ENCODE measurements around the gene ARHGAP15. TPM values are rescaled to one million over a fixed set of nuclear protein-coding genes. Genes with fewer than 3 reads are reported as not detected.

The ARHGAP15 gene
- total RNA-seq, 3 donors from 2014 or later (not counting 1 experiment from before 2014, with no cell fraction given) = 148 to 168 (median 165) TPM

DNA sequence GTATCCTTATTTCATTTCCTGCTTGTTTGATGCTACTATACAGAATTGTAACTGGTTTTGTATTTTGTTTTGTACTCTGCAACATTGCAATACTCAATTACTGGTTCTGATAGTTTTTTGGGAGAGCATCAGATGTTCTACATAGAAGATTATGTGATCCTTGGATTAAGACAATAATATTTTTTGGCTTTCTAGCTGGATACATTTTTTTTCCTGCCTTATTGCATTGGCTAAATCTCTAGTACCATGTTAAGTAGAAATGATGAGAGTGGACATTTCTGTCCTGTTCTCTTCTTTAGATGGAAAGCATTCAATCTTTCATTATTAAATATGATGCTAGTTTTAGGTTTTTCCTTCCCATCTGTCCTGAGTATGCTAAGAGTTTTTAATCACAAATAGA lies 523.5 kb downstream of the ARHGAP15 start:
- H3K36me3 Mint-ChIP-seq = peaks cover 24% of the 10 kb centered on the region

DNA sequence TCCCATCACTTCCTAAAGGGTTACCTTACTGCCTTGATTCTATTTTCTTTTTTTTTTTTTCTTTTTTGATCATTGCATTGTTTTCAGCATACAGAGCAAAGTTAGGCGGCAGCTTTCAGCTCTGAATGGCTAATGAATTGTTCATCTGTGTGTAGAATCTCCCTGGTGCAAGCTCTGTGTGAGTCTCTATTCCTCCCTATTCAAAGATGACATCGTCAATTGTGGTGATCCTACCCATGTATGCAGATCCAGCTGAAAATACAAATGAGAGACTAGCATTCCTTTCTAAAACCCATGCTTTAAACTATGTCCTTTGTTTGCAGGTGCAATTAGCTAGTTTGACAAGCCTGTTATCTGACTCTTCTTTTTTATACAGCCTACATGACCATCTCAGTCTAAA lies 539.0 kb downstream of the ARHGAP15 start:
- intact Hi-C loops (cut with micrococcal nuclease) = no loop called here

More for the DNA sequence above, 523.5 kb downstream of the ARHGAP15 start:
- intact Hi-C loops (cut with micrococcal nuclease) = no loop called here
- Histone ChIP-seq H3K9me3 (ENCODE audit: control insufficient read depth, insufficient read depth, low read length) (no peaks in the 10 kb centered on the region), H3K27me3 (ENCODE audit: control insufficient read depth, insufficient read depth, low read length) (no peaks in the 10 kb centered on the region), H3K4me3 (ENCODE audit: low read length) (no peak overlapping the region), H3K36me3 (ENCODE audit: control insufficient read depth, insufficient read depth, low read length) (peaks cover 14% of the 10 kb centered on the region), H3K27ac (ENCODE audit: low read length) (no peak overlapping the region), H3K4me1 (ENCODE audit: control insufficient read depth, insufficient read depth, low read length) (no peaks in the 10 kb centered on the region)
- H3K27me3 Mint-ChIP-seq (ENCODE audit: low read depth in 2 of 2) = no peaks in the 10 kb centered on the region
- H3K4me3 Mint-ChIP-seq = no peak overlapping the region
- TF ChIP-seq, protein P1, sequence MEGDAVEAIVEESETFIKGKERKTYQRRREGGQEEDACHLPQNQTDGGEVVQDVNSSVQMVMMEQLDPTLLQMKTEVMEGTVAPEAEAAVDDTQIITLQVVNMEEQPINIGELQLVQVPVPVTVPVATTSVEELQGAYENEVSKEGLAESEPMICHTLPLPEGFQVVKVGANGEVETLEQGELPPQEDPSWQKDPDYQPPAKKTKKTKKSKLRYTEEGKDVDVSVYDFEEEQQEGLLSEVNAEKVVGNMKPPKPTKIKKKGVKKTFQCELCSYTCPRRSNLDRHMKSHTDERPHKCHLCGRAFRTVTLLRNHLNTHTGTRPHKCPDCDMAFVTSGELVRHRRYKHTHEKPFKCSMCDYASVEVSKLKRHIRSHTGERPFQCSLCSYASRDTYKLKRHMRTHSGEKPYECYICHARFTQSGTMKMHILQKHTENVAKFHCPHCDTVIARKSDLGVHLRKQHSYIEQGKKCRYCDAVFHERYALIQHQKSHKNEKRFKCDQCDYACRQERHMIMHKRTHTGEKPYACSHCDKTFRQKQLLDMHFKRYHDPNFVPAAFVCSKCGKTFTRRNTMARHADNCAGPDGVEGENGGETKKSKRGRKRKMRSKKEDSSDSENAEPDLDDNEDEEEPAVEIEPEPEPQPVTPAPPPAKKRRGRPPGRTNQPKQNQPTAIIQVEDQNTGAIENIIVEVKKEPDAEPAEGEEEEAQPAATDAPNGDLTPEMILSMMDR (IDR thresholded peaks at IDR 0.05) = no peak
- DNase-seq = no peak
- H3K4me1 Mint-ChIP-seq = peaks cover 12 to 18% of the 10 kb centered on the region in 2 donors
- ATAC-seq = no peak
- no peak overlapping the region for H3K27ac Mint-ChIP-seq
- peaks cover 2 to 8% of the 10 kb centered on the region in 2 donors for H3K9me3 Mint-ChIP-seq

DNA sequence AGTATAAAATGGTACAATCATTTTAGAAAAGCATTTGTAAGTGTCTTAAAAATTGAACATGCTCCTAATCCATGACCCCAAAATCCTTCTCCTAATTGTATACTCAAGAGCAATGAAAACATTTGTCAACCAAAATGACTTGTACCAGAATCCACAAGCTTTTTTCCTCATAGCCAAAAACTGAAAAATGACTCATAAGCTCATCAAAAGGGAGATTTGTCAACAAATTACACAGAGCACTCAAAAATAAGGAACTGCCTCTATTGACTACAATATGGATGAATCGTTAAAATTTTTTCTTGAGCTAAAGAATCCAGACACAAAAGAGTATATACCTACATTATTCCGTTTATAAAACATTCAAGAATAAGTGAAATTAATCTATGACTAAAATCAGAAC lies 544.8 kb downstream of the ARHGAP15 start:
- DNase-seq = no peak
- no CpG with 5 or more reads among the region's 2 CpGs for WGBS (ENCODE audit: insufficient coverage)
- Histone ChIP-seq H3K36me3 (ENCODE audit: control insufficient read depth, insufficient read depth, low read length) (peaks cover 2% of the 10 kb centered on the region), H3K27ac (ENCODE audit: low read length) (no peak overlapping the region), H3K4me3 (ENCODE audit: low read length) (no peak overlapping the region), H3K4me1 (ENCODE audit: control insufficient read depth, insufficient read depth, low read length) (no peaks in the 10 kb centered on the region), H3K27me3 (ENCODE audit: control insufficient read depth, insufficient read depth, low read length) (no peaks in the 10 kb centered on the region), H3K9me3 (ENCODE audit: control insufficient read depth, insufficient read depth, low read length) (no peaks in the 10 kb centered on the region)
- Mint-ChIP-seq H3K36me3 (no peaks in the 10 kb centered on the region), H3K4me1 (peaks cover 16 to 19% of the 10 kb centered on the region in 2 donors), H3K9me3 (no peaks in the 10 kb centered on the region), H3K4me3 (no peak overlapping the region), H3K27ac (no peak overlapping the region), H3K27me3 (ENCODE audit: low read depth in 2 of 2) (no peaks in the 10 kb centered on the region)
- no peak for ATAC-seq
- intact Hi-C loops (cut with micrococcal nuclease) = no loop called here
- TF ChIP-seq, protein P1 (IDR thresholded peaks at IDR 0.05) = no peak

More for the DNA sequence above, 539.0 kb downstream of the ARHGAP15 start:
- Histone ChIP-seq H3K27ac (ENCODE audit: low read length) (no peak overlapping the region), H3K4me1 (ENCODE audit: control insufficient read depth, insufficient read depth, low read length) (no peaks in the 10 kb centered on the region), H3K9me3 (ENCODE audit: control insufficient read depth, insufficient read depth, low read length) (no peaks in the 10 kb centered on the region), H3K4me3 (ENCODE audit: low read length) (no peak overlapping the region), H3K27me3 (ENCODE audit: control insufficient read depth, insufficient read depth, low read length) (no peaks in the 10 kb centered on the region), H3K36me3 (ENCODE audit: control insufficient read depth, insufficient read depth, low read length) (peaks cover 2% of the 10 kb centered on the region)
- Mint-ChIP-seq H3K27me3 (ENCODE audit: low read depth in 2 of 2) (no peaks in the 10 kb centered on the region), H3K27ac (peak overlapping the region; percentile 34 to 53), H3K4me1 (peaks cover 5 to 6% of the 10 kb centered on the region in 2 donors), H3K9me3 (no peaks in the 10 kb centered on the region), H3K36me3 (no peaks in the 10 kb centered on the region), H3K4me3 (no peak overlapping the region)
- TF ChIP-seq, protein P1 (IDR thresholded peaks at IDR 0.05) = no peak
- DNase-seq = no peak
- WGBS (ENCODE audit: insufficient coverage) = 100% methylated on average over 2 of the region's 2 CpGs
- ATAC-seq = no peak

DNA sequence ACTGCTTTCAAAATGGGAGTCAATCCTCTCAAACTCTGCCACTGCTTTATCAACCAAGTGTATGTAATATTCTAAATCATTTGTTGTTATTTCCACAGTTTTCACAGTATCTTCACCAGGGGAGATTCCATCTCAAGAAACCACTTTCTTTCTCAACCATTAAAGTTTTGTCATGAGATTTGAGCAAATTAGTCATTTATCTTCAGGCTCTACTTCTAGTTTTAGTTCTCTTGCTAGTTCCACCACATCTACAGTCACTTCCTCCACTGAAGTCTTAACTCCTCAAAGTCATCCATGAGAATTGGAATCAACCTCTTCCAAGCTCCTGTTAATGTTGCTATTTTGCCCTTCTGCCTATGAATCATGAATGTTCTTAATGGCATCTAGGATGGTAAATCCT lies 545.8 kb downstream of the ARHGAP15 start:
- H3K36me3 Mint-ChIP-seq = no peaks in the 10 kb centered on the region
- no peak overlapping the region for H3K27ac Mint-ChIP-seq
- H3K4me3 Mint-ChIP-seq = no peak overlapping the region
- H3K4me1 Mint-ChIP-seq = peaks cover 16 to 17% of the 10 kb centered on the region in 2 donors
- DNase-seq (no peak), ATAC-seq (no peak)
- Histone ChIP-seq H3K4me3 (ENCODE audit: low read length) (no peak overlapping the region), H3K36me3 (ENCODE audit: control insufficient read depth, insufficient read depth, low read length) (peaks cover 2% of the 10 kb centered on the region), H3K27ac (ENCODE audit: low read length) (no peak overlapping the region), H3K9me3 (ENCODE audit: control insufficient read depth, insufficient read depth, low read length) (no peaks in the 10 kb centered on the region), H3K4me1 (ENCODE audit: control insufficient read depth, insufficient read depth, low read length) (no peaks in the 10 kb centered on the region), H3K27me3 (ENCODE audit: control insufficient read depth, insufficient read depth, low read length) (no peaks in the 10 kb centered on the region)
- H3K9me3 Mint-ChIP-seq = no peaks in the 10 kb centered on the region
- intact Hi-C loops (cut with micrococcal nuclease) = no loop called here
- TF ChIP-seq, protein P1 (IDR thresholded peaks at IDR 0.05) = no peak
- H3K27me3 Mint-ChIP-seq (ENCODE audit: low read depth in 2 of 2) = no peaks in the 10 kb centered on the region

Data from natural killer cell (primary cell).